Measurements from ENCODE around the gene C12orf56.

DNA sequence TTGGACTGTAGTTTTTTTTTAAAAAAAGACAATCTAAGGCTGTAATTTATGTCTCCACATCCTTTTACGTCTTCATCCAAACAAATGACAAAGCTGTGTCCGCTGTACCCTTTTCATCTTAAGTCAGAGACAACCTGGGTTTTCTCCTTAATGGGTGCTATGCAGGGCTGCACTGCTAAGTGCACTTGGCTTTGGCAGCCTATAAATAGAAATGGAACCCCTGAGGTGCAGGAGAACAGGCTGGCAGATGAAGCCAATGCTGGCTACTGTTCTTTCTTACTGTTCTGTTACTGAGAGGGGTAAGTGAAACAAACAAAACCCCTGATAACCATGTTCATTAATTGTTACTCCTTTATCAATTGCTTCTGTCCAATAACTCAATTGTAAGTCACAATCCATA is 121.4 kb downstream of the C12orf56 start:
- TF ChIP-seq SUZ12 (IDR thresholded peaks at IDR 0.05; ENCODE audit: extremely low read depth, insufficient read depth, insufficient read length) = no peak
- no peak for TF ChIP-seq YY1 (IDR thresholded peaks at IDR 0.05; ENCODE audit: insufficient read depth, insufficient read length)
- no peak for TF ChIP-seq ZNF274 (IDR thresholded peaks at IDR 0.05; ENCODE audit: low read depth, low read length)
